Left lung (tissue), 10 donors: ENCODE measurements around the gene METTL5. TPM values are rescaled to one million over a fixed set of nuclear protein-coding genes. Genes with fewer than 3 reads are reported as not detected.

ENCODE experiments used
- ATAC-seq: fragments of 200-7000 bp; cut with Tn5 transposase; one replicate; pipeline ENCODE4 v1.9.1; 2020; ENCODE audit warnings: moderate library complexity
- DNase-seq, 4 donors: peaks; one replicate each; pipeline ENCODE4 v3.0.0-alpha.2; 2013 to 2020
- H3K27ac ChIP-seq, 2 donors: fragments of 200-600 bp; sonication (generic) in 1 of 2; one replicate each; pipeline versions ENCODE4 v1.5.0 to v1.8.0; 2020 to 2021
- H3K27me3 ChIP-seq, 2 donors: fragments of 200-600 bp; sonication (generic) in 1 of 2; one replicate each; pipeline versions ENCODE4 v1.5.0 to v1.8.0; 2020 to 2021
- H3K36me3 ChIP-seq, 2 donors: fragments of 200-600 bp; sonication (generic) in 1 of 2; one replicate each; pipeline versions ENCODE4 v1.5.0 to v1.8.0; 2020 to 2021
- H3K4me1 ChIP-seq, 2 donors: fragments of 200-600 bp; one replicate each; pipeline ENCODE4 v1.8.0; 2021
- H3K4me3 ChIP-seq, 2 donors: fragments of 200-600 bp; sonication (generic) in 1 of 2; one replicate each; pipeline versions ENCODE4 v1.5.0 to v1.8.0; 2020 to 2021; ENCODE audit warnings: mild to moderate bottlenecking in 1 of 2
- H3K9me3 ChIP-seq, 2 donors: fragments of 200-600 bp; sonication (generic) in 1 of 2; one replicate each; pipeline versions ENCODE4 v1.5.0 to v1.8.0; 2020 to 2021
- CTCF ChIP-seq, 2 donors: fragments of 200-600 bp; sonication (generic) in 1 of 2; IDR thresholded peaks; one replicate each; pipeline versions ENCODE4 v1.5.0 to v1.8.0; 2021; ENCODE audit warnings: antibody characterized with exemption in 2 of 2
- intact Hi-C, 2 donors: fragments of 100-400 bp; cut with DNase I; formaldehyde crosslinking; loops; one replicate each; pipeline versions ENCODE4 v1.11.2 to v1.14.2; 2022
- polyA plus RNA-seq, 6 donors: library from polyadenylated mRNA; unstranded; fragments of 120-200 nt; gene quantifications; one replicate each; pipeline ENCODE4 v1.2.1, GENCODE V29; 2013; ENCODE audit not compliant: insufficient read length in 6 of 6
- total RNA-seq, 2 donors: library from RNA; stranded (reverse); fragmentation: NEBNext Ultra II Directional; extraction: Animal tissue kit (Norgen Biotek cat#: 25700); gene quantifications; one replicate each; pipeline ENCODE4 v1.2.1, GENCODE V29; 2021
- donor health status: DM: no; HTN: yes; CAD: no.
- donor health status: DM: no; HTN: no; CAD: no.

The METTL5 gene
- total and polyA plus RNA-seq, 8 donors = 33.8 to 49.7 (median 42.6) TPM

- peaks cover 0 to 15% of the 10 kb centered on the region in 2 donors for H3K4me1 ChIP-seq
- intact Hi-C loops = no loop called here
- no peak for TF ChIP-seq CTCF (IDR thresholded peaks at IDR 0.05)
- H3K9me3 ChIP-seq = no peaks in the 10 kb centered on the region
- no peak overlapping the region for H3K27ac ChIP-seq
- no peak for DNase-seq
- H3K27me3 ChIP-seq = no peaks in the 10 kb centered on the region
- no peak for ATAC-seq
- H3K4me3 ChIP-seq = no peak overlapping the region
- H3K36me3 ChIP-seq = no peaks in the 10 kb centered on the region
These were observed 9.7 kb upstream of the METTL5 start for GRCh38 chr2:169834401-169834800.

GRCh38 chr2:169828141-169828811, 3.6 kb upstream of the METTL5 start:
- no peak for TF ChIP-seq CTCF (IDR thresholded peaks at IDR 0.05)
- Histone ChIP-seq H3K36me3 (no peaks in the 10 kb centered on the region), H3K4me1 (peaks cover 5 to 38% of the 10 kb centered on the region in 2 donors), H3K4me3 (peak overlapping the region; percentile 71 to 88), H3K27me3 (no peaks in the 10 kb centered on the region), H3K9me3 (no peaks in the 10 kb centered on the region), H3K27ac (peak overlapping the region; percentile 90 to 91)
- peak in 3 of 4 donors; percentile 31 to 51 (median 41) for DNase-seq
- intact Hi-C loops = loop anchor here in 1 of 2 donors (5.0 kb wide), 1 partner anchor 99 kb away; no protein-coding TSS in a partner anchor
- peak; percentile 68 for ATAC-seq

GRCh38 chr2:169827272-169828140, 2.8 kb upstream of the METTL5 start, which contains the start of gene UBR3:
Gene UBR3 (plus strand): TSS chr2:169827454. CDS start chr2:169827508, 54 bp downstream.
- Histone ChIP-seq H3K9me3 (no peaks in the 10 kb centered on the region), H3K4me3 (peak within 1 kb of the TSS; percentile 71 to 88), H3K36me3 (no peaks in the 10 kb centered on the region), H3K27me3 (no peaks in the 10 kb centered on the region), H3K27ac (peak within 1 kb of the TSS; percentile 90 to 91), H3K4me1 (peaks cover 8 to 44% of the 10 kb centered on the region in 2 donors)
- intact Hi-C loops = loop anchor here in 1 of 2 donors (5.0 kb wide), 1 partner anchor 100 kb away; no protein-coding TSS in a partner anchor
- no peak for TF ChIP-seq CTCF (IDR thresholded peaks at IDR 0.05)
- DNase-seq (peak; percentile 92 to 98 (median 96)), ATAC-seq (peak; percentile 85)

GRCh38 chr2:169823996-169824372, 721 bp downstream of the METTL5 start:
- intact Hi-C loops = no loop called here

More at GRCh38 chr2:169823996-169824372, 721 bp downstream of the METTL5 start:
- peak overlapping the region; percentile 73 to 77 for H3K4me3 ChIP-seq
- TF ChIP-seq CTCF (IDR thresholded peaks at IDR 0.05) = no peak
- no peaks in the 10 kb centered on the region for H3K9me3 ChIP-seq
- H3K36me3 ChIP-seq = peaks cover 0 to 10% of the 10 kb centered on the region in 2 donors
- H3K27me3 ChIP-seq = no peaks in the 10 kb centered on the region
- H3K27ac ChIP-seq = peak overlapping the region; percentile 74 to 82
- ATAC-seq = no peak
- no peak for DNase-seq
- H3K4me1 ChIP-seq = peaks cover 8 to 34% of the 10 kb centered on the region in 2 donors
